C4-2B (cell line): ENCODE measurements around the gene SEMA4D.

Source experiments
- ZFX ChIP-seq: fragments of 450-650 bp; IDR thresholded peaks from 2 replicates; pipeline ENCODE4 v1.6.1; 2017
- TF ChIP-seq, protein P1 (sequence below): fragments of 450-650 bp; conservative IDR thresholded peaks from 2 replicates; pipeline ENCODE4 v1.5.1; 2017; ENCODE audit warnings: mild to moderate bottlenecking

DNA sequence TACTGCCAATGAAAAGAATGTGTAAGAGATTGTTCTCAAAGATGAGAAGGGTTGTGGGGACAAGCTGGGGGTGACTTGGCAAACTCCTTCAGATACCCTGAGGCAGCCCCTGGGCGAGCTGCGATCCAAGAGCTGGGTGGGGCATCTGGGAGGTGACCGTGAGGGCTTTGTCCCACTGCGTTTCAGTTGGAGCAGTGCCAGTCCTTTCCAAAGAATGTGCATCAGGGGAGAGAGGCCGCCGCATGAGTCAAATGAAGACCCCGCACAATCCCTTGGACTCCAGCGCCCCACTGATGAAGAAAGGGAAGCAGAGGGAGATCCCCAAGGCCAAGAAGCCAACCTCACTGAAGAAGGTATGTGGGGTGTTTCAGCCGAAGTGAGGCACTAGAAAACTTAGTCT, 151.2 kb downstream of the SEMA4D start:
- TF ChIP-seq, protein P1, sequence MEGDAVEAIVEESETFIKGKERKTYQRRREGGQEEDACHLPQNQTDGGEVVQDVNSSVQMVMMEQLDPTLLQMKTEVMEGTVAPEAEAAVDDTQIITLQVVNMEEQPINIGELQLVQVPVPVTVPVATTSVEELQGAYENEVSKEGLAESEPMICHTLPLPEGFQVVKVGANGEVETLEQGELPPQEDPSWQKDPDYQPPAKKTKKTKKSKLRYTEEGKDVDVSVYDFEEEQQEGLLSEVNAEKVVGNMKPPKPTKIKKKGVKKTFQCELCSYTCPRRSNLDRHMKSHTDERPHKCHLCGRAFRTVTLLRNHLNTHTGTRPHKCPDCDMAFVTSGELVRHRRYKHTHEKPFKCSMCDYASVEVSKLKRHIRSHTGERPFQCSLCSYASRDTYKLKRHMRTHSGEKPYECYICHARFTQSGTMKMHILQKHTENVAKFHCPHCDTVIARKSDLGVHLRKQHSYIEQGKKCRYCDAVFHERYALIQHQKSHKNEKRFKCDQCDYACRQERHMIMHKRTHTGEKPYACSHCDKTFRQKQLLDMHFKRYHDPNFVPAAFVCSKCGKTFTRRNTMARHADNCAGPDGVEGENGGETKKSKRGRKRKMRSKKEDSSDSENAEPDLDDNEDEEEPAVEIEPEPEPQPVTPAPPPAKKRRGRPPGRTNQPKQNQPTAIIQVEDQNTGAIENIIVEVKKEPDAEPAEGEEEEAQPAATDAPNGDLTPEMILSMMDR = no peak
- TF ChIP-seq ZFX = no peak
